Measurements from ENCODE around the gene DSCAML1.

DNA sequence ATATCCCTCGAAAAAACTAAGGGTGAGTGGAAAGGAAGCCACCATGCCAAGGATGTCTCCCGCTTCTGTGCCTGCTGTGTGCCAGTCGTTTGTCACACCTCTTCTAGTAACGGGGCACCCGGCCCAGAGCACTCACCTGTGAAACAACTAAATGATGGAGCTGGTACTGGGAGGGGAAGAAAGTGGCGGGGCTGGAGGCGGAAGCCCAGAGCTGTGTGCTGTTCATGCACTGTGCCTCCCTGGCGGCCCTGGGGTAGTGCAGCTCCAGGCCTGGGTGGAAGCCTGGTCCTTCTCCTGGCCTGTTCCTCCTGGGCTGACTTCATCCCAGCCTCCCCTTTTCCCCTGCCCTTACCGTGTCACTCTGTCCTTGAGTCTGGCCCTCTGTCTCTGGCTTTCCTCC is 339.2 kb downstream of the DSCAML1 start:
- TF ChIP-seq POLR2A (IDR thresholded peaks at IDR 0.05) (no peak), EP300 (IDR thresholded peaks at IDR 0.05) (no peak)
- TF ChIP-seq, protein P1, sequence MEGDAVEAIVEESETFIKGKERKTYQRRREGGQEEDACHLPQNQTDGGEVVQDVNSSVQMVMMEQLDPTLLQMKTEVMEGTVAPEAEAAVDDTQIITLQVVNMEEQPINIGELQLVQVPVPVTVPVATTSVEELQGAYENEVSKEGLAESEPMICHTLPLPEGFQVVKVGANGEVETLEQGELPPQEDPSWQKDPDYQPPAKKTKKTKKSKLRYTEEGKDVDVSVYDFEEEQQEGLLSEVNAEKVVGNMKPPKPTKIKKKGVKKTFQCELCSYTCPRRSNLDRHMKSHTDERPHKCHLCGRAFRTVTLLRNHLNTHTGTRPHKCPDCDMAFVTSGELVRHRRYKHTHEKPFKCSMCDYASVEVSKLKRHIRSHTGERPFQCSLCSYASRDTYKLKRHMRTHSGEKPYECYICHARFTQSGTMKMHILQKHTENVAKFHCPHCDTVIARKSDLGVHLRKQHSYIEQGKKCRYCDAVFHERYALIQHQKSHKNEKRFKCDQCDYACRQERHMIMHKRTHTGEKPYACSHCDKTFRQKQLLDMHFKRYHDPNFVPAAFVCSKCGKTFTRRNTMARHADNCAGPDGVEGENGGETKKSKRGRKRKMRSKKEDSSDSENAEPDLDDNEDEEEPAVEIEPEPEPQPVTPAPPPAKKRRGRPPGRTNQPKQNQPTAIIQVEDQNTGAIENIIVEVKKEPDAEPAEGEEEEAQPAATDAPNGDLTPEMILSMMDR (IDR thresholded peaks at IDR 0.05) = no peak

All from tibial nerve (tissue), 4 donors.